Glomerular visceral epithelial cell (primary cell): ENCODE data around the gene ATOSB.

Experiments used
- DNase-seq: peaks from one replicate; pipeline ENCODE4 v3.0.0-alpha.2; 2016; ENCODE audit errors: extremely low spot score

ATOSB gene

GRCh38 chr9:35054871-35055644 lies 60.6 kb downstream of the ATOSB start:
- no peak for DNase-seq

- DNase-seq: no peak
These were observed 61.4 kb downstream of the ATOSB start for GRCh38 chr9:35054185-35054835.
